GM18868 (cell line): ENCODE data around the gene MXI1.

Source experiments
- ATAC-seq: cut with Tn5 transposase; IDR thresholded peaks from one replicate; pipeline ENCODE4 v1.9.1; 2021; ENCODE audit warnings: mild to moderate bottlenecking, moderate library complexity; ENCODE audit not compliant: unreplicated experiment

MXI1 gene

GRCh38 chr10:110215286-110216170 is 8.1 kb downstream of the MXI1 start:
- ATAC-seq: no peak

- no peak for ATAC-seq
Measured at GRCh38 chr10:110216240-110216639, 8.8 kb downstream of the MXI1 start.

GRCh38 chr10:110216942-110217661 is 9.7 kb downstream of the MXI1 start:
- ATAC-seq: no peak

- ATAC-seq: no peak
Measured at GRCh38 chr10:110217662-110218008, 10.2 kb downstream of the MXI1 start.

DNA sequence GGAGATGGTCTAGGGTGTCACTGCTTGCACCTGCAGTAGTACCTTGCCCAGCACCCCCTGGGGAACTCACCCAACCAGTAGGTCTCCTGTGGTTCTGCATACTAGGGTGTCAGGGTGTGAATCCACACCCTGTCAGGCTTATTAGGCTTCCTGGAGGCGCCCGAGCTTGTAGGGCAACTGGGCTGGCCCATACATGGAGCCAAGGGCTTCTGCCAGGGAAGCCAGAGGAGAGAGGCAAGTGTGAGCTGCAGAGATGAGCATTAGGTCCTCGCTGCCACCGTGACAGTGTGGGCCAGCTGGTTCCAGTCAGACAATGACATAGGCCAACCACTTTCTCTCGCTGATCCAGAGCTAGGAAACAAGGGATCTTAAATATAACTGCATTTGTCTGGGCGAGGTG is 11.2 kb downstream of the MXI1 start:
- ATAC-seq: no peak

DNA sequence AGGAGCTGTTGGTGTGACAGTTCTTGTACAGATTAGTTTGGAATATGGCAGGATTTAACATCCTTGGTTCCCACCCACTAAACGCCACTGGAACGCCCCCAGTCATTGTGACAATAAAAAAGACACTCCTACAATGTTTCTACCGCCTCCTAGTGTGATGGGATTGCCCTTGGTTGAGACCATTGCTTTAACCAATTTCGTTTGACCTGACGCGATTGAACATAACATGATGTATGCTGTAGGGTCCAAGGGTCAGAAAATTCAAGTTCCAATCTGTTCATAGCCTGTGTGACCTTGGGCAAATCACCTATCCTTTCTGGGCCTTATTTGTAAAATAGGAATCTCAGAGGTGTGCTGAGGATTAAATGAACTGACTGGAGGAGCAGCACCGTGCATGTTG is 12.5 kb downstream of the MXI1 start:
- ATAC-seq: no peak

GRCh38 chr10:110220398-110220797 is 13.0 kb downstream of the MXI1 start:
- no peak for ATAC-seq

DNA sequence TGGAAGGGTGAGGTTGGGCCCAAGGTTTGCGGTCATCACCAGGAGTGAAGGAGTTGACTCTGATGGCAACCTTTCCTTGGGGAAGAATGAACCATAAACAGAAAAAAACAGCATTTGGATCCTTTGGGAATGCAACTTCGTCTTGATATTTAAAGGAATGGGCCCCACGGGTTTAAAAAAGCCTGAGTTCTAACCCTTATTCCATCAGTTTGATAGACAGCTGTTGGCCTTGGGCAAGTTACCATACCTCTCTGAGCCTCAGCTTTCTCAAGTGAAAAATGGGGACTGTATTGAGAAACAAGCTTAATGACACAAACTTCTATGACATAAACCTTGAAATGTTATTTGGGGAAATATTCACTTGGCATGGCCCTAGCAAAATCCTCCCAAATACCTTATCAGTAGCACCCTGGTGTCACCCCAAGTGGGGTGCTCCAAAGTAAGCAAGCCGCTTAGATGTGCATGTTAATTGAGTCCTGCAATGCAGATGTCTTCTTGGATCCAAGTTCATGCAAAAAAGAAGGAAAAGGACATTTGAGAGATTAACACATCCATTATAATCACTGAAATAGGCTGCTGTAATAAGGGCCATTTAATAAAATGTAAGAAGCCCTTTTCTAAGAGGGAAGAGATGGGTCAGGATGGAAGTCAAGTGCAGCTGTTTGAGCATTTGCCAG is 13.8 kb downstream of the MXI1 start:
- no peak for ATAC-seq

GRCh38 chr10:110221721-110222261 is 14.4 kb downstream of the MXI1 start:
- ATAC-seq: peak; percentile 70

DNA sequence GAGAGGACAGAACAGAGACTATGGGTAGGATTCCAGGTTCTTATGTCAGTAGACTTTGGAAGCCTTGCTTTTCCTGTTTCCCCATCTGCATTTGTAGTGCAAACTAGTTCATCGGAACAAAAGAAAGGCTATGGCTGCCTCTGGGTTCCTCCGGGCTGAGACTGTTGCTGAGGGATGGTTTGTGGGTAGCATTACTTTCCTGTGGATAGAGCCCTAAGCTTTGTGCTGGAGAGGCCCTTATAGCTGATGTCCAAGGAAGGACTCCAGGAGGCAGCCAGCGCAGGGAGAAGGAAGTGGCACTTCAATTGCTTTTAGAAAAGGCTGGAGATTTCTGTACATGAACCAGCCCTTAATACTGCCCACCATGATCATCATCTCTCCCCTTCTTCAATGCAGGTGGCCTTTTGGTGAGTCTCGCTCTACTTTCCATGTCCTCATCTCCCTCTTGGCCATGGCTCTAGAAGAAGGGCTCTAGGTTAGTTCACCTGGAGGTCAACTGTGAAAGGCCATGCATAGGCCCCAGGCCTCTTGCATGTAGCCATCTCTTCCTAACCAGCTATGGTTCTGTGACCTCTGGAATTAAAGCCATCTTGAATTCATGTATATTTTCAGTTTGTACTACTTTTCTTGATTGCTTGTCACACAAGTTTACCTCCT is 15.4 kb downstream of the MXI1 start:
- ATAC-seq: no peak

DNA sequence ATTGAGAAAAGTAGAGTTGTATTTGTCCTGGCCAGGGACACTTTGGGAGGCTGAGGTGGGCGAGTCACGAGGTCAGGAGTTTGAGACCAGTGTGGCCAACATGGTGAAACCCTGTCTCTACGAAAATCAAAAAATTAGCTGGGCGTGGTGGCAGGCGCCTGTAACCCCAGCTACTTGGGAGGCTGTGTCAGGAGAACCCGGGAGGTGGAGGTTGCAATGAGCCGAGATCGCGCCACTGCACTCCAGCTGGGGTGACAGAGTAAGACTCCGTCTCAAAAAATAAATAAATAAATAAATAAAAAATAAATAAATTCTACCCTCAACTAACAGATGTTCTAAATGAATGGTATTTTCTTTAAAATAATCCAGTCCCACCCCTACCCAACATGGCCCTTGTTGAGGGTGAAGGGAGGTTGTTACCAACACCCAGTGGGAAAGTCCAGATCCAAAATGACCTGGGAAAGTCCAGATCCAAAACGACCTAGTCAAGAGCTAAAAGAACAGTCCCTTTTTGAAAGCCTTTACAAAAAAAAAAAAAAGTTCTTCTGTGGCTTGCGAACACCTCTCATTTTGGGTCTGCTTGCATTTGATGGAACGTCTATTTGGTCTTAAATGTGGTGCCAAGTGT is 16.0 kb downstream of the MXI1 start:
- no peak for ATAC-seq

DNA sequence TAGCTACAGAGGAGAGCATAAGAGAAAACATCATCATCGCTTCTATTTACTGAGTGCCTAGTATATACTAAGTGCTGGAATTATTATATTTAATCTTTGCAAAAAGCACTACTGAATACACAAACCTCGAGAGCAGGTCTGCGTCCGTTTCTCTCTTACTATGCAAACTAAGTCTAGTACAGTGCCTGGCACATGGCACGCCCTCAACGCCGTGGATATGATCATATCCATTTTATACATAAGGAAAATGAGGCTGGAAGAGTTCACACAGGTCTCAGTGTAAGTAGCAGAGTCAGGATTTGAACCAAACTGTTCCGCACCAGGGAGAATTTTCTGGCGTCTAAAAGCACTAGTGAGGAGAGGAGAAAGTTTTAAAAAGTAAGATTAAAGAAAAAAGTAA is 17.6 kb downstream of the MXI1 start:
- ATAC-seq: no peak

- ATAC-seq: peak; percentile 1
Measured at GRCh38 chr10:110225441-110225755, 18.0 kb downstream of the MXI1 start.

DNA sequence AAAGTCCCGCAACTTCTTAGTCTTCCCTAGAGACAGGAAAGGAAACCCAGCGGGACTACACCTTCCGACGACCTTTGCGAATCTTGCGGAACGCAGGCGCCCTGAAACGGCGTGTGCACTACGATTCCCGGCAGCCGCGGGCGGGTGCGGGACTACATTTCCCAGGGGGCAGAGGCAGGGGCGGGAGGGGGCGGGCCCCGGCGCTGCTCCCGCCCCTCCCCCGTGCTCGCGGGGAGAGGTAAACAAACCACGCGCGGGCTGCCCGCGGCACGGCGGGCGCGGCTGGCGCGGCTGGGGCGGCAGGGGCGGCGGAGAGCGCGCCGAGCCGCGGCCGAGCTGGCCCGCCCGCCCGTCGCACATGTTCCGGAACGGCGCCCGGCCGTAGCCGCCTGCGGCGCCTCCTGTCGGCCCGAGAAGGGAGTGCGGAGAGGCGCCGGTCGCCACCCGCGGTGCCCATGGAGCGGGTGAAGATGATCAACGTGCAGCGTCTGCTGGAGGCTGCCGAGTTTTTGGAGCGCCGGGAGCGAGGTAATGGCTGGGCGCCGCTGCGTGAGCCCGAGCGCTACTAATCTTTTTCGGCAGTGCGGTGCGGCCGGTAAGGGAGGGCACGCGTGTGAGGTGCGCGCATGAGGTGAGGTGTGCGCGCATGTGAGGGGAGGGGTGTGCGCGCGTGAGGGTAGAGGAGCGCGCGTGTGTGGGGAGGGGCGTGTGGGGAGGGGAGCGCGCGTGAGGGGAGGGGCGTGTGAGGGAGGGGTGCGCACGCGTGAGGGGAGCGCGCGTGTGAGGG is 18.5 kb downstream of the MXI1 start:
- ATAC-seq: peak; percentile 61

- no peak for ATAC-seq
Measured at GRCh38 chr10:110226543-110226925, 19.1 kb downstream of the MXI1 start.

DNA sequence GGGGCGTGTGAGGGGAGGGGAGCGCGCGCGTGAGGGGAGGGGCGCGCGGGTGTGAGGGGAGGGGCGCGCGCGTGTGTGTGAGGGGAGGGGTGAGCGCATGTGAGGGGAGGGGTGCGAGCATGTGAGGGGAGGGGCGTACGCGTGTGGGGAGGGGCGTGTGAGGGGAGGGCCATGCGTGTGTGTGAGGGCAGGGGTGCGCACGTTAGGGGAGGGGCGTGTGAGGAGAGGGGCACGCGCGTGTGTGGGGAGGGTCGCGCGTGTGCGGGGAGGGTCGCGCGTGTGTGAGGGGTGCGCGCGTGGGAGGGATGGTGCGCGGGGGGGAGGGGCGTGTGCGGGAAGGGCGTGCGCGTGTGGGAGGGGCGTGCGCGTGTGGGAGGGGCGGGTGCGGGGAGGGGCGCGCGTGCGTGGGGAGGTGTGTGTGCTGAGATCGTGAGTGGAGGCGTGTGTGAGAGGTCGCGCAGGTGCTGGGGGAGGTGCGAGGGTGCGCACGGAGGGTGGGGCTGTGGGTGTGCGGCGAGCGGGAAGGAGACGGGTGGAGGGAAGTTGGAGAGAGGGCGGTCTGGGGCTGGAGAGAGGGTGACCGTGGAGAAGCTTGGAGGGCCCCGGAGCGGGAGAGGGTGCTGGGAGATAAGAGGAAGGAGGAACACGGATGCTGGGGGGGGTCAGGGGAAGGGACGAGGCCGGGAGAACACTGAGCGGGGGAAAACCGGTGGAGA is 19.7 kb downstream of the MXI1 start:
- no peak for ATAC-seq

- no peak for ATAC-seq
Measured at GRCh38 chr10:110228066-110228465, 20.7 kb downstream of the MXI1 start.

GRCh38 chr10:110229155-110229554 is 21.8 kb downstream of the MXI1 start:
- ATAC-seq: no peak

DNA sequence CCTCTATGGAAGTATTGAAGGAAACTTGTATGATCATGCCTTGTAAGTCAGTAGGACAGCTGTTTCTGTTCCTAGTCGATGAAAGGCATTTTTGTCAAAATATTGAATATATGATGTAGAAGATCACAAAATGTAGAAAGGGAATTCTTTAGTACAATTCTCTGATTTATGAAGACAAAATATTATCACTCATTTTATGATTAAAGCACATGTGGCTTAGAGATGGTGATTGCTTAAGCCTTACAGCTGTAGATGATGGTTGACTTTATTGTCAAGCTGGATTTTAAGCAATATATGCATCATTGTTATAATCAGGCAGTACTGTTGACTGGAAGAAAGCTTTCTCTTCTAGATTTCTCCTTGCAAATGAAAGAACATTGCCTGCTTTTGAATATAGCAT is 26.4 kb downstream of the MXI1 start:
- ATAC-seq: no peak
